ENCODE data around the gene MYEOV.

The MYEOV gene

DNA sequence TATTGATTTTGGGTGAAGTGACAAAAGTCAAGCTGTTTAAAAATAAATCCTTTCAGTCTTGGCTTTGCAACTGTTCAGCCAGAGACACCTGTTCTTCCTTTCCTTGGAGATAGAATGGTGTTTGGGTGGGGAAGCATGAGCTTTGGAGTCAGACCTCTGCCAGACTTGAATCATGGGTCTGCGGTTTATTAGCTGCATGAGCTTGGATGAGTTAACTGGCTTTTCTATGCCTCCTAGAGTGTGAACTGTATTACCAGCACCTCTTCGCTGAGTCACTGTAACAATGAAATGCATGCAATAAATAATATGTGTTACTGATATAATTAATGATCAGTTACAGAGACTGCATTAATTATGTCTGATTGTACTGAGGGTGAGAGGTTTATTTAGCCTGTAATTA is 13.5 kb upstream of the MYEOV start:
- Histone ChIP-seq H3K36me3 (ENCODE audit: control insufficient read depth, insufficient read depth, low read length) (no peaks in the 10 kb centered on the region), H3K9ac (ENCODE audit: low read depth, low read length) (no peak overlapping the region), H3K27me3 (ENCODE audit: control insufficient read depth, insufficient read depth, low read length) (no peaks in the 10 kb centered on the region), H3K9me3 (ENCODE audit: control insufficient read depth, insufficient read depth, low read length) (no peaks in the 10 kb centered on the region), H3K4me3 (ENCODE audit: low read depth, low read length) (no peak overlapping the region), H3K4me1 (ENCODE audit: control insufficient read depth, insufficient read depth, low read length) (peaks cover 2% of the 10 kb centered on the region)

DNA sequence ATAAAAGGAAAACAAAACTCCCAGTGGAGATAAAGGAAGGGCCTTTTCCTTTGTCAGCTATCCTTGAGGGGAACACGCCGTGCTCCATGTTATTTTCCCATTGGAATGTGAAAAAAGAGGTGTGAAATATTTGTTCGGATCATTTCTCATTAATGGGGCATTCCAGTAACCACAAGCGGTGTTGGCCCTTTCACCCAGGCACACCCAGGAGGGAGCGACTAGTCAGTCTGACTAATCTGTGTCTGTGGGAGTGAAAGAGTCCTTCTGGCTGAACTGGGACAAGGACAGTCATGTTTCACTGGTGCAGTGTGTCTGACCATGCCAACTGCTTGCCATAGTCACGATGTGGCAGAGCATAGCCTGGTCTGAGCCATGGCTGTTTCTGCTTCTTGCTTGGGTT is 13.0 kb upstream of the MYEOV start:
- H3K9ac ChIP-seq (ENCODE audit: low read depth, low read length): no peak overlapping the region
- H3K4me1 ChIP-seq (ENCODE audit: control insufficient read depth, insufficient read depth, low read length): peaks cover 2% of the 10 kb centered on the region
- H3K4me3 ChIP-seq (ENCODE audit: low read depth, low read length): no peak overlapping the region
- H3K36me3 ChIP-seq (ENCODE audit: control insufficient read depth, insufficient read depth, low read length): no peaks in the 10 kb centered on the region
- H3K27me3 ChIP-seq (ENCODE audit: control insufficient read depth, insufficient read depth, low read length): no peaks in the 10 kb centered on the region
- H3K9me3 ChIP-seq (ENCODE audit: control insufficient read depth, insufficient read depth, low read length): no peaks in the 10 kb centered on the region

DNA sequence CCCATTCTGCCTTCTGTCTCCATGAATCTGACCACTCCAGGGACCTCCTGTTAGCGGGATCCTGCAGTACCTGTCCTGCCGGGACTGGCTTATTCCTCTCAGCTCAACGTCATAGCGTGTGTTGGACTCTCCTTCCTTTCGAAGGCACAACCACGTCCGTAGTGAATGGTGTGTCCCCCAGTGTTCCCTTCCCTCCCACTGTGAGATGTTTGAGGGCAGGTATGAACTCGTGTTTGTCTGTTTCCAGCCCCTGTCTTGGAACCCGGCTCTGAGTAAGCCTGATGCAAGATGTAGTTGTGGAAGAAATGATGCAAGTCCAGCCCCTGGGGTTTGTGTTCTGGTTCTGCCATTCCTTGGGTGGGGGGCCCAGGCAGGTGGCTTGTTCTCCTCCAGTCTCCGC is 10.5 kb upstream of the MYEOV start:
- no peak overlapping the region for H3K4me3 ChIP-seq (ENCODE audit: low read depth, low read length)
- H3K9me3 ChIP-seq (ENCODE audit: control insufficient read depth, insufficient read depth, low read length): no peaks in the 10 kb centered on the region
- H3K4me1 ChIP-seq (ENCODE audit: control insufficient read depth, insufficient read depth, low read length): no peaks in the 10 kb centered on the region
- no peaks in the 10 kb centered on the region for H3K27me3 ChIP-seq (ENCODE audit: control insufficient read depth, insufficient read depth, low read length)
- H3K36me3 ChIP-seq (ENCODE audit: control insufficient read depth, insufficient read depth, low read length): no peaks in the 10 kb centered on the region
- H3K9ac ChIP-seq (ENCODE audit: low read depth, low read length): no peak overlapping the region

DNA sequence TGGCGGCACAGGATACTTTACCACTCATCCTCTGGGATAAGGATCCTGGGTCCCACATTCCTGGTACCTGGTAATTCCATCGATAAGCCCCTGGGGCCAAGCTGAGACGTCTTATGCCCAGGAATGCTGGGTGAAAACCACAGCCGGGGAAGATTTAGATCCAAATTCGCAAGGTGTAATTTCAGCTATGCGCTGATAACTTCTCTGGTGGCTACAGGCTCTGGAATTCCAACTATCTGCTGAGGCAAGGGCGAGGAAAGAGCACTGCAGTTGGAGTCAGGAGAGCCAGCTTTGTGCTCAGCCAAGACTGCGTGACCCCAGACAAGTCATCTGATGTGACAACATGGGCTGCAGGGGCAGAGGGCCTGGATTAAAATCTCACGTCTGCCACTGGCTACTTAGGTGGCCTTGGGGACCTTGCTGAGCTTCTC is 9.9 kb upstream of the MYEOV start:
- Histone ChIP-seq H3K9ac (ENCODE audit: low read depth, low read length) (no peak overlapping the region), H3K4me3 (ENCODE audit: low read depth, low read length) (no peak overlapping the region), H3K27me3 (ENCODE audit: control insufficient read depth, insufficient read depth, low read length) (no peaks in the 10 kb centered on the region), H3K36me3 (ENCODE audit: control insufficient read depth, insufficient read depth, low read length) (no peaks in the 10 kb centered on the region), H3K4me1 (ENCODE audit: control insufficient read depth, insufficient read depth, low read length) (no peaks in the 10 kb centered on the region), H3K9me3 (ENCODE audit: control insufficient read depth, insufficient read depth, low read length) (no peaks in the 10 kb centered on the region)

DNA sequence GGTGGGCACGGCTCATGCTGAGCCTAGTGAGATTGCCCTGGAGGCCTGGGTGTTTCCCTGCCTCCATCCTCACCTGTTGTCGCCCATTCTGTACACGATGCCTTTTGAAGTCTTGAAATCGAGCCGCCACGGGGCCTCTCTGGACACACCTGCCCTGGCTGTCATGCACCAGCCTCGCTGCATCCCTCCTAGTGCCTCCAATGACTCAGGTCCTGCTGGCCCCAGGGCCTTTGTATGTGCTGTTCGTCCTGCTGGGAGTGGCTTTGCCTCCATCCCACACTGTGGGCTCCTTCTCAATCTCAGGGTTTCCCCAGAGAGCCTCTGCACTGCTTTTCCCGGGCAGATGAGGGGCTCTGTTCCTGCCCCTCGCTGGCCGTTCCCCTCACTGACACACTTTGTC is 8.9 kb upstream of the MYEOV start:
- Histone ChIP-seq H3K9ac (ENCODE audit: low read depth, low read length) (no peak overlapping the region), H3K4me3 (ENCODE audit: low read depth, low read length) (no peak overlapping the region), H3K27me3 (ENCODE audit: control insufficient read depth, insufficient read depth, low read length) (no peaks in the 10 kb centered on the region), H3K4me1 (ENCODE audit: control insufficient read depth, insufficient read depth, low read length) (no peaks in the 10 kb centered on the region), H3K36me3 (ENCODE audit: control insufficient read depth, insufficient read depth, low read length) (no peaks in the 10 kb centered on the region), H3K9me3 (ENCODE audit: control insufficient read depth, insufficient read depth, low read length) (no peaks in the 10 kb centered on the region)

DNA sequence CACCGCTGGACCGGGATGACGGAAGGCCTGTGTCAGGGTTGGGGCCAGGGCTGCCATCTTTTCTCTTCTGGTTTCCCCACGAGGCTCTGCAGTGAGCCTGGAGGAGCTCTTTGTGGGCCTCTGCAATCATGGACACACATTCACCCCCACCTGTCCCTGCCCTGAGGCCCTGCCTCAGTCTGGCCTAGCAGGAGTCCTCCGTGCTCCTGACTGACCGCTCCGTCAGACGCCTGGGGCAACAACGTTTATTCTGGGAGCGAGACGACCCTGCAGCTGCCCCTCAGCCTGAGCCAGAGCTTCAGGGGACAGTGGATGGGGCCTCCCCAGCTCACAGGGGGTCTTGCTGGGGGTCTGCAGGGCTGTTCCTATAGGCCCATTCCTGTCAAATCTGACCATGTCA is 8.2 kb upstream of the MYEOV start:
- H3K4me1 ChIP-seq (ENCODE audit: control insufficient read depth, insufficient read depth, low read length): no peaks in the 10 kb centered on the region
- no peak overlapping the region for H3K9ac ChIP-seq (ENCODE audit: low read depth, low read length)
- no peaks in the 10 kb centered on the region for H3K9me3 ChIP-seq (ENCODE audit: control insufficient read depth, insufficient read depth, low read length)
- H3K36me3 ChIP-seq (ENCODE audit: control insufficient read depth, insufficient read depth, low read length): no peaks in the 10 kb centered on the region
- H3K27me3 ChIP-seq (ENCODE audit: control insufficient read depth, insufficient read depth, low read length): no peaks in the 10 kb centered on the region
- H3K4me3 ChIP-seq (ENCODE audit: low read depth, low read length): no peak overlapping the region

DNA sequence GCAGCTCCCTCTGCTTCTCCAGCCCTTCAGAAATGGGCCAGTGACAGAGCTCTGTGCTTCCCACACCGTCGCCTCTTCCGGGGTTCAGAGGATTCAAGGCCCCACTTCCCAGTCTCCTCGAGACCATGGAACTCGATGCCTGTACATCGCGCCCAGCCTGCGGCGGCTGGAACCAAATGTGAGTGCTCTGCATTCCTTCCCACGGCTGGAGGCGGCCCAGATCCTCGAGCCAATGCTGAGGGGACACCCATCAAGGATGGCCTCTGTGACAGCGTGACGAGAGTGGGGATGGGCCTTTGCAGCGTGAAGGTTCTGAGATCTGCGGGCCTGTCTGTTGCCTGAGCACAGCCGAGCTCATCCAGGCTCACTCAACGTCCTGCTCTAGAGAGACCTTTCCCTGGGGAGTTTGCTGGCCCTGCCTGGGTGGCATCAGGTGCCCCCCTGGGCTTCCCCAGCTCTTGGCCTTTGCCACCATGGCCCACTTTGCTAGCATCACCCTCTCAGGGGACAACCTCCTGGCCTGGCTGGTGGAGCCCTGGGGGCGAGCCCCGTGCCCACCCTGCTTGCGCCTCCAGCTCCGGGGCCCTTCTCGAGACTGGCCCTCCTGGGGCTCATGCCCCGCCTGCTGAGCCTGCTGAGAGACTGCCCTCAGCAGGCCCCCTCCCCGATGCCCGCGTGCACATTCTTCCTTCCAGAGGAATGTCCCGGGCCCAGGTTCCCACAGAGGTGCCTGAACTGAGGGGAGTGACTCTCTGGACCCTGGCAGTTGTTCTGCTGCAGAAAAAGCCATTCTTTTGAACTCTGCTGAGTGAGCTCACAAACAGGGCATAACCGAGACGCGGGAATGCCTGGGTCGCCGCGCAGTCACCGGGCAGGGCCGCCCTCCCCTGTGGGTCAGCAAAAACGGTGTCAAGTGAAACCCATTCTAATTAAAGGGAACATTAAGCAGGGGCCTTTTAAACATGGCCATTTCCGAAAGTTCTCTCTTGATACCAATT is 7.3 kb upstream of the MYEOV start:
- H3K4me1 ChIP-seq (ENCODE audit: control insufficient read depth, insufficient read depth, low read length): no peaks in the 10 kb centered on the region
- H3K9me3 ChIP-seq (ENCODE audit: control insufficient read depth, insufficient read depth, low read length): no peaks in the 10 kb centered on the region
- H3K4me3 ChIP-seq (ENCODE audit: low read depth, low read length): no peak overlapping the region
- no peaks in the 10 kb centered on the region for H3K27me3 ChIP-seq (ENCODE audit: control insufficient read depth, insufficient read depth, low read length)
- no peaks in the 10 kb centered on the region for H3K36me3 ChIP-seq (ENCODE audit: control insufficient read depth, insufficient read depth, low read length)
- no peak overlapping the region for H3K9ac ChIP-seq (ENCODE audit: low read depth, low read length)

DNA sequence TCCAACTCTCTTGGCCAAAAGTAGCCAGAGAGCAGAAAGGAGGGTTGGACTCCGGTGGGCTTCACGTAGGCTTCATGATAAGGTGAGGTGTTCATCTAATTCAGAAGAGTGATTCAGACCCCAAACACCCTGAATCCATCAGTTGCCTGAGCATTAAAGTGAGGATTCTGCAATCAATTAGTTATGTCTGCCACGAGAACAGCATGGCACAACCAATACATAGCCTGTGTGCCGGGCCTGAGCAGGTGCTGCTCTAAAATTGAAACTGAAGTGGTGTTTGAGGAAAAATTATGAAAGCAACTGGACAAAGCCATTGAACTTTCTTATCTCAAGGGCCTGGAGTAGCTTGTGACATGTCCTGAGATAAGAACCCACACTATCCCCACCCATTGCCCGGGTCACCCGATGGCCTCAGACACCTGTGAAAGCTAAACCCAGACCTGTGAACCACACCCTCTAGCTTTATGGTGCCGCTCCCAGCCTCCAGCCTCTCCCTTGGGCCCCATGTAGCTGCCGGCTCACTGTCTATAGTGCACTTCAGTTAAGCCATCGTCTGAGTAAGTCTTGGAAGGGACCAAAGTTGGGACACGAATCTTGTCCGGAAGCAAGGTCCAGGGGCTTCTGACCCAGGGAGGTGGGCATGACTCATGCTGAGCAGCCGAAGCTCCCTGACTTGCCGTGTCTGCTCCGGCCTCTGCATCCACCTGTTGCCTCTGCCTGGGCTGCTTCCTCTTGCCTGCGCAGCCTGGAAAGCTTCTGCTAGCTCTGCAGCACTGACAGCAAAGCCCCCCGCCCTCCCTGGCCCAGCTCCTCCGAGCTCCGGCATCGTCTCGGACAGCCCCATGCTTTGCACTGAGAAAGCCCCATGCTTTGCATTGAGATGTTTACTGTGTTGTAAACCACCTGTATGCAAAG is 5.7 kb upstream of the MYEOV start:
- Histone ChIP-seq H3K4me3 (ENCODE audit: low read depth, low read length) (no peak overlapping the region), H3K9me3 (ENCODE audit: control insufficient read depth, insufficient read depth, low read length) (no peaks in the 10 kb centered on the region), H3K36me3 (ENCODE audit: control insufficient read depth, insufficient read depth, low read length) (no peaks in the 10 kb centered on the region), H3K27me3 (ENCODE audit: control insufficient read depth, insufficient read depth, low read length) (no peaks in the 10 kb centered on the region), H3K9ac (ENCODE audit: low read depth, low read length) (no peak overlapping the region), H3K4me1 (ENCODE audit: control insufficient read depth, insufficient read depth, low read length) (no peaks in the 10 kb centered on the region)

DNA sequence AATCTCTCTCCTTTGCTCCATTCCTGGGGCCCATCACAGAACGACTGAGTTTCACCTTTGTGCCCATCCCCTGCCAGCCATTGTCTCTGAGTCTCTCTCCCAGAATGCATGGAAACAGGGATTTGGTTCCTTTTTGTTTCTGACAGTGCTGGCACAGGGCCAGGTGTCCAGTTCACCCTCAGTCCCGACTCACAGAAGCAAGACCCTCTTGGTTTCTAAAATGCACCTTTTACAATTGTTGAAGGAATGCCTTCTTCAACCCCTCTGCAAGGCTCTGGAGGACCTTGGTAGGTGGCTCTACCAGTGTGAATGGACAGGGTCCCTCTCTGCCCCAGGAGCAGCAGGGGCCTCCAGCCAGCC is 5.1 kb upstream of the MYEOV start:
- H3K27me3 ChIP-seq (ENCODE audit: control insufficient read depth, insufficient read depth, low read length): no peaks in the 10 kb centered on the region
- no peaks in the 10 kb centered on the region for H3K9me3 ChIP-seq (ENCODE audit: control insufficient read depth, insufficient read depth, low read length)
- no peak overlapping the region for H3K9ac ChIP-seq (ENCODE audit: low read depth, low read length)
- H3K4me1 ChIP-seq (ENCODE audit: control insufficient read depth, insufficient read depth, low read length): no peaks in the 10 kb centered on the region
- H3K4me3 ChIP-seq (ENCODE audit: low read depth, low read length): no peak overlapping the region
- H3K36me3 ChIP-seq (ENCODE audit: control insufficient read depth, insufficient read depth, low read length): no peaks in the 10 kb centered on the region

DNA sequence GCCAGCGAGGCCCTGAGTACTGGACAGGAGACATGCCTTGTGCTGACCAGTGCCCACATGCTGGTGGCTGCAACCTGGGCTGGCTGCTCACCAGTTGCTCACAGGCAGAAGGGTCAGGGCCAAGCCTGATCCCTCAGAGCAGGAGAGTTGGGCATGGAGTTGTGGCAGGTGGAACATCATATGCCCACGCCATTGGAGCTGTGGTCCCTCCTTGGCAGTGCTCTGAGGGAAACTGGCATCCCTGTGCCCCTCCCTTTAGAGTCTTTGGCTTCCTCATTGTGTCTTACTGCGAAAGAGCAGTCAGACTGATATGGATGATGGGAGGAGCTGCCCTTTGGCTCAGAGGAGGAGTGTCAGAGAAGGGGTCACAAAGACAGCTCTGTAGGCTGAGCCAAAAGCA is 3.1 kb upstream of the MYEOV start:
- no peak overlapping the region for H3K9ac ChIP-seq (ENCODE audit: low read depth, low read length)
- H3K4me1 ChIP-seq (ENCODE audit: control insufficient read depth, insufficient read depth, low read length): no peaks in the 10 kb centered on the region
- H3K9me3 ChIP-seq (ENCODE audit: control insufficient read depth, insufficient read depth, low read length): no peaks in the 10 kb centered on the region
- H3K4me3 ChIP-seq (ENCODE audit: low read depth, low read length): no peak overlapping the region
- H3K36me3 ChIP-seq (ENCODE audit: control insufficient read depth, insufficient read depth, low read length): no peaks in the 10 kb centered on the region
- H3K27me3 ChIP-seq (ENCODE audit: control insufficient read depth, insufficient read depth, low read length): no peaks in the 10 kb centered on the region

DNA sequence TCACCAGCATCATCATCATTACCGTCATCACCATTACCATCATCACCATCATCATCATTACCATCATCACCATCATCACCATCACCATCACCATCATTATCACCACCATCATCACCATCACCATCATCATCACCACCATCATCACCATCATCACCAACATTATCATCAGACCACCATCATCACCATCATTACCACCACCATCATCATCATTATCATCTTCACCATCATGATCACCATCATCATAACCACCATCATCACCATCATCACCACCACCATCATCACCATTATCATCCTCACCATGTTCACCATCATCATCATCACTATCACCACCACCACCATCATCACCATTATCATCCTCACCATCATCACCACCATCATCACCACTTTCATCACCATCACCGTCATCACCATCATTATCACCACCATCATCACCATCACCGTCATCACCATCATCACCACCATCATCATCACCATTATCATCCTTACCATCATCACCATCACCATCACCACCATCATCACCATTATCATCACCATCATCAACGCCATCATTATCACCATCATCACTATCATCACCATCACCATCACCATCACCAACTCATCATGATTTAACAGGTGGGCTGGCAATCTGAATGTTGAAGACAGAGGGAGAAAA is 2.4 kb upstream of the MYEOV start:
- no peaks in the 10 kb centered on the region for H3K27me3 ChIP-seq (ENCODE audit: control insufficient read depth, insufficient read depth, low read length)
- no peaks in the 10 kb centered on the region for H3K4me1 ChIP-seq (ENCODE audit: control insufficient read depth, insufficient read depth, low read length)

More for the DNA sequence above, 2.4 kb upstream of the MYEOV start:
- Histone ChIP-seq H3K9me3 (ENCODE audit: control insufficient read depth, insufficient read depth, low read length) (no peaks in the 10 kb centered on the region), H3K9ac (ENCODE audit: low read depth, low read length) (no peak overlapping the region), H3K4me3 (ENCODE audit: low read depth, low read length) (no peak overlapping the region), H3K36me3 (ENCODE audit: control insufficient read depth, insufficient read depth, low read length) (no peaks in the 10 kb centered on the region)

All from iPS-15b (cell line).